Stimulated activated naive CD8-positive, alpha-beta T cell treated with anti-CD3 and anti-CD28 coated beads, Interleukin-15, Interleukin-2, amounts not matched to agents 100 U/mL and 50 U/mL, for 24 hours (primary cell): ENCODE measurements around the gene ACMSD.
"Not testable (repeated sequence)": the region's sequence is repeated elsewhere in the genome, so short reads cannot be mapped to it uniquely, and the experiment has no call there.

Source experiments
- ATAC-seq: fragments of 150-1000 bp; cut with Tn5 transposase; one replicate; pipeline ENCODE4 v1.10.0; 2021
- DNase-seq: peaks from one replicate; pipeline ENCODE4 v3.0.0; 2021

Gene ACMSD

DNA sequence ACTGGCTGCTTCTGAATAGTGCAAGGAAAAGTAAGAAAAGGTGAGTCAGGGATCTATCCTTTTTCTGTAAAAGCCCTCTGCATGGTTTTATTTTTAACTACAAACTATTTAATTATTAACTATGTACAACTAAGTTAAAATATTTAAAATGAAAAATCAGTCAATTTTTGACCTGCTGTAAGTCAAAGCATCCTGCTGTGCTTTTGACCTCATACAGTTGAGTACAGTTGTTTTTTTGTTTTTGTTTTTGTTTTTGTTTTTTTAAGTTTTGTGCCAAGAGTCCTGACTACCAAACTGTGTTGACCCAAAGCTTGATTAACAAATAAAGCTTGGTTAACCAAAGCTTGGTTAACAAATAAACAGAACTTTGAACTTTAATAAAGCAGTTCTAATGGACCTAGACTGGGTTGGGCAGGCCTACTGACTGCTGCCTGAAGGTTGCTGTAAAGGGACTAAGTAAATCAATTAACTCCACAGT, at the start of gene ACMSD:
Gene ACMSD, plus strand, starts transcription at position 474 of the 478 bp plus-strand sequence. CDS start 67 bp downstream, outside the sequence.
- ATAC-seq: no peak
- no peak for DNase-seq

DNA sequence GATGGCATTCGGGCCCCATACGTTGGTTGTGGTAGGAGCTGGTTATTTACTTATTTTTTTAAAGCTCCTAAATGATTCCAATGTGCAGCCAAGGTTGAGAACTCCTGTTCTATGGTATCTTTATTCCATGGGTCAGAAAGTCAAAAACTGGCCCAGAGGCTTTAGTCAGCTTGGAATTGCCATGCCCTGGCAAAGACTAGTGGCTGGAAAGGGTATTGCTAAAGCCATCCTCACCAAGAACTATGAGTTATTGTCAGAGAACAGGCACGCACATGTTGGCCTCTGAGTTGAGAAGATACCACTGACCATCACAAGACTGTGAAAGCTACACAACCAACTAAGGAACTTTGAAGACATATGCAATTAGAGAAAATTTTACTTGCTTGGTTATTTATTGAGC, 47.9 kb upstream of the ACMSD start:
- ATAC-seq: no peak
- no peak for DNase-seq

- ATAC-seq (no peak), DNase-seq (no peak)
Measured at GRCh38 chr2:134791616-134792015, 46.8 kb upstream of the ACMSD start.

DNA sequence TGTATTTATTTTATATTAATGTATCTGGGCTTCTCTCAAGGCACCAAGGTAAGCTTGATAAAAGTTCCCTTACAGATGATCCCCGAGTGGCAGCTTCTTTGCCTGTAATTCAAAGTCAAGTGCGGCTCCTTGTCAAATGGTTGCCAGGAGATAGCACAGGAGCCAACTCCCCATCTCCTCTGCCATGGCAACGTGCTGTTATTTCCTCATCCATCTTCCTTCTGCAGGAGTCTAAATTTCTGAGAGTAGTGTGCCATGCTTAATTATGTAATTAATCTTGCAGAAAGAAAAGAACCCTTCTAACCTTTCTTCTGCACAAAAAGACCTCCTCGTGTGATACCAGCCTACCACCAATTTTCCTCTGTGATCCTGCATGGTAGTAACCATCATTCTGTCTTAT, 46.2 kb upstream of the ACMSD start:
- DNase-seq (no peak), ATAC-seq (no peak)

DNA sequence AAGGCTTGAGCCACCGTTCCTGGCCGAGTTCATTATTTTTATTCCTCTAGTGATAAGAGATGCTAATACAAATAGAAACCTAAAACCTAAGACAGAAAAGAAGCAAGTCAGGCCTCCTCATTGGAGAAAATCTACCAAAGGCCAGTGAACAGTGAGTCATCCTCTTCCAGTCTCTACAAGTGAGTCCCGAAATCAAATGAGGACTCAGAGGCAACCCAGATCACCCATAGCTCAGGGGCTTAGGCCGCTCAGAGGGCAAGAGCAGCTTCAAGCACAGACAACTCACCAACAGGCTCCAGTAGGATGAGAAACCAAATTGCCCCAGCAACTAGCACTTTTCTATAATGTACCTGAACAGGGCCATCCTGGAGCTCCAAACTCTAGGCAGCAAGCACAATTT, 42.7 kb upstream of the ACMSD start:
- DNase-seq (no peak), ATAC-seq (no peak)

DNA sequence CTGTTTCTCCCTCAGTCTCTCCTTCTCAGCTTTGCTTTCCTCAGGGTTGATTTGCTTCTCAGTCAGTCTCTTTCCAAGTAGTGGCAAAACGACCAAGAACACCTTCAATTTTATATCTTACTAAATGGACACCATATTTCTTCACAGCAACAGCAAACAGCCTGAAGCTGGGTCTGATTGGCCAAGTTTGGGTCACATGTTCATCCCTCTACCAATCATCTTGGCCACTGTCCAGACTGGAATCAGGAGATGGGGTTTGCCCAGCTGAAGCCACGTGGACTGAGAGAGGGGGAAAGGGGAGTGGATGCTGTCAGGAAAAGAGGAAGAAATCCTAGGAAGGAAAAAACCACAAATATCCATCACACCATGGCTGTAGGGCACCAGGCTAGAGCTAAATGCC, 42.0 kb upstream of the ACMSD start:
- no peak for ATAC-seq

DNA sequence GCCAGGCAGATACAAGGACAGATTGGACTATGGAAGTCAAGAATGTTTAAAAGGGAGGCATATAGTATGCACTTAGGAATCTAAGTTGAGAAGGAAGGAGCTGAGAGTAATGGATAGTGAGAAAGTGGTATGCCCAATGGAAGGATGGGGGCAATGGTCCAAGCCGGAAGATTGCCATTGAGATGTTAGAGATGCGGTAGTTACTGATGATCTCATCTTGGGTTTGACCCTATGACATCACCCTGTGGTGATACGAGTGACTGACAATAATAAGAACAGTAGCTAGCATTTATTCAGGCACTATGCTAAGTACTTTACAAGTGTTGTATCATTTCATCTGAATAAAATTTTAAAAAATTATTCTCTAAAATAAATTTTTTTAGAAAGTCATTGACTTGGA, 38.5 kb upstream of the ACMSD start:
- DNase-seq (no peak), ATAC-seq (no peak)

More for the DNA sequence above, 42.0 kb upstream of the ACMSD start:
- DNase-seq: no peak

DNA sequence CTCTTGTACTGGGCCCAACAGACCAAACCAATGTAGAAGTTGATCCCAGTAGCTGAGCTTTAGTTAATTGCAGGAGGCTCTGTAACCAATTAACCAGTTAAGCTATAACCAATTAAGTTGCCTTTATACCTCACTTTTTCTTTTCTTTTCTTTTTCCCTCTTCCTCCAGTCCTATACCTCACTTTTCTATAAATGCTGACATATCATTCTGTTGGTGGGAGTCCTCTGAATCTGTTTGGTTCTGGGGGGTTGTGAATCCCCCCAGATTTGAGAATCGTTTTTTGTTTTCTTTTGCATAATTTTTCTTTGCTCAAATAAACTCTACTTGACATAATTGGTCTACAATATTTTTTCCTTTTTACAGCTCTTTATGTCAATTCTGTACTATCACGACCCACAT, 38.1 kb upstream of the ACMSD start:
- ATAC-seq: no peak
- no peak for DNase-seq

DNA sequence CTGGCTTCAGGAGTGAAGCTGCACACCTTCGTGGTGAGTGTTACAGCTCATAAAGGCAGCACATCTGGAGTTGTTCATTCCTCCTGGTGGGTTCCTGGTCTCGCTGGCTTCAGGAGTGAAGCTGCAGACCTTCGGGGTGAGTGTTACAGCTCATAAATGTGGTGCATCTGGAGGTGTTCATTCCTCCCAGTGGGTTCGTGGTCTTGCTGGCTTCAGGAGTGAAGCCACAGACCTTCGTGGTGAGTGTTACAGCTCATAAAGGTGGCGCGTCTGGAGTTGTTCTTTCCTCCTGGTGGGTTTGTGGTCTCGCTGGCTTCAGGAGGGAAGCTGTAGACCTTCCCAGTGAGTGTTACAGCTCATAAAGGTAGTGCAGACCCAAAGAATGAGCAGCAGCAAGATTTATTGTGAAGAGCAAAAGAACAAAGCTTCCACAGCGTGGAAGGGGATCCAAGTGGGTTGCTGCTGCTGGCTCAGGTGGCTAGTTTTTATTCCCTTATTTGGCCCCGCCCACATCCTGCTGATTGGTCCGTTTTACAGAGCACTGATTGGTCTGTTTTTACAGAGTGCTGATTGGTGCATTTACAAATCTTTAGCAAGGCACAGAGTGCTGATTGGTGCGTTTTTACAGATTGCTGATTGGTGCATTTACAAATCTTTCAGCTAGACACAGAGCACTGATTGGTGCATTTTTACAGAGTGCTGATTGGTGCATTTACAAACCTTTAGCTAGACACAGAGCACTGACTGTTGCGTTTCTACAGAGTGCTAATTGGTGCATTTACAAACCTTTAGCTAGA, 34.6 kb upstream of the ACMSD start:
- not testable (repeated sequence) for ATAC-seq
- peak; percentile 14 for DNase-seq

DNA sequence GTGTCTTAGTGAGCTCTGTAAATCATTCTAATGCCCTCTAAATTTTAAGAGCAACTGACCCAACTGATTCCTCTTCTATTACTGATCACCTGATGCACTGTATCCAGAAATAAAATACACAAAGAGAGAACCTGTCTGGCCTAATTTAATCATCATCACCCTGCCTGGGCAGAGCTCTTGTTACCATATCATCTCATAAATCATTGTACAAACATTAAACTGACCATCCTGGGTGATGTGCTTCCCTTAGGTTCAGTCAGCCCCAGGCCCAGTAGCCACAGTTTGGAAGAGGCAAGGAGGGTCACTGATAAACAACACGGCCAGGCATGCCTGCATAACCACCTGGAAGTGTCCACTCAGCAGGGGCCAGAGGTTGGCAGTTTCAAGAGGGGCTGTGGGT, 22.7 kb upstream of the ACMSD start:
- no peak for ATAC-seq
- DNase-seq: no peak

GRCh38 chr2:134818321-134818720, 20.1 kb upstream of the ACMSD start:
- DNase-seq: no peak
- ATAC-seq: no peak

DNA sequence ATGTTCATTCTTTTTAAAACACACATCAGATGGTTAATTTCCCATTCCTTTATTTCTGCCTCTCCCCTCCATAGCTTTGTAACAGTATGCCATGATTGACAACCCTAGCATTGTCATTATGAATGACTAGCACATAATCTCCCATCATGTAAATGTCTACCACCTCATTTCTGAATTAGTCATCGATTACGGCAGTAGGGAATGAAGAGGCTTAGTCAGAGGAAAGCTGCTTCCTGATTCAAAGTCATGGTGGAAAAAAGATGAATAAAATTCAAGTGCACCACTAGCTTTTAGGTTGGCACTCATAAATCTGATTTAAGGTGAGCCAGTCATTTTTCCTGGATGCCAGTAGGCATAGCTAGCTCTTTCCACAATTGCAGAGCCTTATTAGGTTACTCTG, 19.1 kb upstream of the ACMSD start:
- DNase-seq (no peak), ATAC-seq (no peak)

GRCh38 chr2:134823431-134823830, 15.0 kb upstream of the ACMSD start:
- no peak for DNase-seq
- no peak for ATAC-seq

- DNase-seq (no peak), ATAC-seq (no peak)
Measured at GRCh38 chr2:134823832-134824231, 14.6 kb upstream of the ACMSD start.

GRCh38 chr2:134825716-134826115, 12.7 kb upstream of the ACMSD start:
- ATAC-seq, DNase-seq: not testable (repeated sequence)

- ATAC-seq (no peak), DNase-seq (no peak)
Measured at GRCh38 chr2:134835471-134835870, 2.9 kb upstream of the ACMSD start.

DNA sequence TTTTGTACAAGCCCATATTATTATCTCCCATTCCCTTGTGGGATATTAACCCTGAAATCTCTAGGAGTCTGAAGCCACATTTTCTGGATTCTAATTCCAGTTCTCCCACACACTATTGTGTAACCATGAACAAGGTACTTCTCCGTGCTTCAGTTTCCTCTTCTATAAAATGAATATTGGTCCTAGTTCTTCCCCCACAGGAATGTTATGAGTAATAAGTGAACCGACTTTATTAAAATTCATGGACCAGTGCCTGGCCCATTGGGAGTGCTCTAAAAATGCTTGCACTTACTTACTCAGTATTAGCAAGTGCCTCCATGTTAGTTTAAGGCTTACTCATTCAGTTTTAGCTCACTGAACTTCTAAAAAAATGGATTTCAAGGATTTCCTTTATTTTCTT, 1.4 kb upstream of the ACMSD start:
- ATAC-seq (no peak), DNase-seq (no peak)

GRCh38 chr2:134839649-134840048, 1.2 kb downstream of the ACMSD start:
- no peak for ATAC-seq

DNA sequence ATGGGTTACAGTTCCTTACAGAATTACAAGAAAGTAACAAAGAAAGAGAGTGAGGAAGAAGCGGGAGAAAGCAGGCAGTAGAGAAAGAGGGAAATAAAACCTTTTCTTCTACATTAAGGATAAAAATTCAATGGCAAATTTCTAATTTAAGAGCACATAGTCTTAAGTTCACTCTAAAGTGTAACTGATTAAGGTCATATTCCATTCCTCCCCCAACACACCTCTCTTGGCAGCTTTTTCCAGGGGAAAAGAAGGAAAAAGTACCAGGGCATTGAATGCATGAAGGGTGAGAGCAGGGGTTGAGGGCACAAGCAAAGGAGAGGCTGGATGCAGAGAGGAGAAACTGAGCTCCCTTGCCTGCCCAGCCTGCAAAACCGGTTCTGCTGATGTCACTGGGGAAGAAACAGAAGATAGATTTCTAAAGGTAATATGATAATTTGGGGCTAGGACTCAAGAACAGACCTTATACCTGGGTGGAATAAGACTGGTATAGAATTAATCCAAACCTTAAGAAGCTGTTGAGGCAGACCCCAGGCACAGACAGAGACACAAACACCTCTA, 4.6 kb downstream of the ACMSD start:
- no peak for DNase-seq
- no peak for ATAC-seq

More at GRCh38 chr2:134839649-134840048, 1.2 kb downstream of the ACMSD start:
- DNase-seq: no peak

DNA sequence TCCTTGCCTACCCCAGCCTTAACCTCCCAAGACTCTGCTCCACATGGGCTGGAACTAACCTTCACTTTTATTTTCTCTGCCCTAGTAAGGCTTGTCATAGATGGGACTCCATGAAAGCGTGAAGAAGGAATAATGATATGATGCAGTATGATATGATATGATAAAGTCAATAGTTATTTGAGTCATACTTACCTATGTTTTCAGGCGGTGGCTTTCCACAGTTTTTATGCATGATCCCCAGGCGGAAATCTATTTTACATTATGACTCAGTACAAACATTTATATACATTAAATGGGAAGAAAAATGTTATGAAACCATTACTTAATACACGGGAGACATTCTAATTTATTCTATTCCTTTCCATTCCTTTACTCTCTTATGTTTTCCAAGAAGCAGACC, 5.6 kb downstream of the ACMSD start:
- ATAC-seq: no peak
- no peak for DNase-seq

GRCh38 chr2:134845028-134845427, 6.6 kb downstream of the ACMSD start:
- no peak for DNase-seq
- no peak for ATAC-seq

- no peak for ATAC-seq
- no peak for DNase-seq
Measured at GRCh38 chr2:134845719-134846118, 7.3 kb downstream of the ACMSD start.

- no peak for DNase-seq
- no peak for ATAC-seq
Measured at GRCh38 chr2:134846213-134846612, 7.8 kb downstream of the ACMSD start.

- ATAC-seq: not testable (repeated sequence)
Measured at GRCh38 chr2:134847582-134847981, 9.2 kb downstream of the ACMSD start.

More at GRCh38 chr2:134847582-134847981, 9.2 kb downstream of the ACMSD start:
- DNase-seq: not testable (repeated sequence)
